Muscle of leg (tissue), 11 donors: ENCODE data around the gene OR4M1. TPM values are rescaled to one million over a fixed set of nuclear protein-coding genes. Genes with fewer than 3 reads are reported as not detected.
"Not testable (repeated sequence)": the region's sequence is repeated elsewhere in the genome, so short reads cannot be mapped to it uniquely, and the experiment has no call there.

Experiments used
- DNase-seq: peaks from one replicate; pipeline ENCODE4 v3.0.0; 2013
- H3K27ac ChIP-seq: one replicate; pipeline ENCODE4 v1.5.1; 2013; ENCODE audit warnings: mild to moderate bottlenecking, low read length, control low read depth
- H3K27me3 ChIP-seq: one replicate; pipeline ENCODE4 v1.6.1; 2013; ENCODE audit warnings: low read length; ENCODE audit not compliant: control insufficient read depth, insufficient read depth
- H3K36me3 ChIP-seq: one replicate; pipeline ENCODE4 v1.6.1; 2013; ENCODE audit warnings: low read length; ENCODE audit not compliant: control insufficient read depth, insufficient read depth
- H3K4me1 ChIP-seq: one replicate; pipeline ENCODE4 v1.6.1; 2013; ENCODE audit warnings: low read length; ENCODE audit not compliant: control insufficient read depth, insufficient read depth
- H3K4me3 ChIP-seq: one replicate; pipeline ENCODE4 v1.5.1; 2013; ENCODE audit warnings: low read length, control low read depth
- H3K9me3 ChIP-seq: replicated peaks from 2 replicates; pipeline ENCODE4 v1.6.1; 2013; ENCODE audit warnings: low read depth, low read length; ENCODE audit not compliant: control insufficient read depth
- WGBS: methylation state at CpG from one replicate; pipeline ENCODE4 v1.1.5; 2013; ENCODE audit warnings: missing lambda C conversion rate; ENCODE audit not compliant: insufficient coverage; 5-methylcytosine and 5-hydroxymethylcytosine counted together
- polyA plus RNA-seq, 8 donors: library from polyadenylated mRNA; unstranded; fragments of 120-200 nt; gene quantifications; one replicate each; pipeline versions ENCODE4 v1.2.1 to v1.2.3, GENCODE V29; 2013; ENCODE audit warnings: inconsistent platforms in 1 of 8, low replicate concordance in 1 of 8; ENCODE audit not compliant: insufficient read length in 8 of 8, insufficient read depth in 1 of 8
- total RNA-seq: library from RNA; stranded (reverse); fragments of 120-200 nt; gene quantifications from one replicate; pipeline ENCODE4 v1.2.4, GENCODE V29; 2013

Gene OR4M1
- total and polyA plus RNA-seq, 9 donors: 0.08 TPM; not detected in 8

GRCh38 chr14:19775587-19775986, 2.3 kb downstream of the OR4M1 start:
- whole genome bisulfite sequencing: no CpG with 5 or more reads among the region's 1 CpG
- no peak overlapping the region for H3K4me3 ChIP-seq
- DNase-seq: no peak
- no peaks in the 10 kb centered on the region for H3K4me1 ChIP-seq
- no peaks in the 10 kb centered on the region for H3K36me3 ChIP-seq
- no peak overlapping the region for H3K27ac ChIP-seq
- H3K27me3 ChIP-seq: no peaks in the 10 kb centered on the region
- peaks cover 14% of the 10 kb centered on the region for H3K9me3 ChIP-seq

- DNase-seq, H3K4me3 ChIP-seq, H3K27ac ChIP-seq, H3K27me3 ChIP-seq, H3K4me1 ChIP-seq, H3K36me3 ChIP-seq: not testable (repeated sequence)
- WGBS: 78% methylated on average over 12 of the region's 16 CpGs
- peaks cover 15% of the 10 kb centered on the region for H3K9me3 ChIP-seq
Observed at GRCh38 chr14:19785848-19786247, 12.5 kb downstream of the OR4M1 start.

GRCh38 chr14:19787318-19787717, 14.0 kb downstream of the OR4M1 start:
- peaks cover 11% of the 10 kb centered on the region for H3K9me3 ChIP-seq
- not testable (repeated sequence) for DNase-seq, H3K27ac ChIP-seq, H3K4me3 ChIP-seq, H3K36me3 ChIP-seq, H3K27me3 ChIP-seq, H3K4me1 ChIP-seq
- WGBS: no CpG with 5 or more reads among the region's 6 CpGs

GRCh38 chr14:19788150-19788549, 14.8 kb downstream of the OR4M1 start:
- H3K27me3 ChIP-seq, DNase-seq, H3K4me3 ChIP-seq, H3K27ac ChIP-seq, H3K4me1 ChIP-seq, H3K36me3 ChIP-seq: not testable (repeated sequence)
- peaks cover 11% of the 10 kb centered on the region for H3K9me3 ChIP-seq
- 56% methylated on average over 7 of the region's 7 CpGs for WGBS

- WGBS: 65% methylated on average over 4 of the region's 10 CpGs
- peaks cover 23% of the 10 kb centered on the region for H3K9me3 ChIP-seq
Observed at GRCh38 chr14:19796520-19797108, 23.3 kb downstream of the OR4M1 start.

GRCh38 chr14:19799880-19800279, 26.6 kb downstream of the OR4M1 start:
- 71% methylated on average over 3 of the region's 5 CpGs for whole genome bisulfite sequencing
- Histone ChIP-seq H3K27me3 (no peaks in the 10 kb centered on the region), H3K27ac (no peak overlapping the region), H3K9me3 (peaks cover 19% of the 10 kb centered on the region), H3K4me3 (no peak overlapping the region), H3K4me1 (no peaks in the 10 kb centered on the region), H3K36me3 (no peaks in the 10 kb centered on the region)
- no peak for DNase-seq

More at GRCh38 chr14:19796520-19797108, 23.3 kb downstream of the OR4M1 start:
- not testable (repeated sequence) for H3K4me3 ChIP-seq, DNase-seq, H3K36me3 ChIP-seq, H3K27ac ChIP-seq, H3K4me1 ChIP-seq, H3K27me3 ChIP-seq

GRCh38 chr14:19800282-19801117, 27.2 kb downstream of the OR4M1 start:
- DNase-seq: no peak
- H3K4me3 ChIP-seq: no peak overlapping the region
- WGBS: 74% methylated on average over 8 of the region's 17 CpGs
- H3K9me3 ChIP-seq: peaks cover 19% of the 10 kb centered on the region
- no peaks in the 10 kb centered on the region for H3K27me3 ChIP-seq
- no peaks in the 10 kb centered on the region for H3K4me1 ChIP-seq
- no peaks in the 10 kb centered on the region for H3K36me3 ChIP-seq
- no peak overlapping the region for H3K27ac ChIP-seq

- Histone ChIP-seq H3K36me3 (no peaks in the 10 kb centered on the region), H3K4me3 (no peak overlapping the region), H3K27me3 (no peaks in the 10 kb centered on the region), H3K27ac (no peak overlapping the region), H3K4me1 (no peaks in the 10 kb centered on the region), H3K9me3 (peaks cover 24% of the 10 kb centered on the region)
- no peak for DNase-seq
- WGBS: 87% methylated on average over 9 of the region's 13 CpGs
Observed at GRCh38 chr14:19801118-19801464, 27.8 kb downstream of the OR4M1 start.

GRCh38 chr14:19803470-19803869, 30.2 kb downstream of the OR4M1 start, which contains the start of gene OR4N2:
Gene OR4N2 (plus strand): TSS chr14:19803770. CDS start chr14:19827449, 23,679 bp downstream.
- H3K36me3 ChIP-seq, H3K27me3 ChIP-seq, H3K27ac ChIP-seq, DNase-seq, H3K4me1 ChIP-seq, H3K4me3 ChIP-seq: not testable (repeated sequence)
- H3K9me3 ChIP-seq: peaks cover 19% of the 10 kb centered on the region
- WGBS: no CpG with 5 or more reads among the region's 1 CpG

GRCh38 chr14:19813171-19813920, 40.0 kb downstream of the OR4M1 start:
- whole genome bisulfite sequencing: no CpG with 5 or more reads among the region's 4 CpGs
- not testable (repeated sequence) for H3K9me3 ChIP-seq, H3K4me3 ChIP-seq, H3K27me3 ChIP-seq, H3K27ac ChIP-seq, H3K36me3 ChIP-seq, H3K4me1 ChIP-seq, DNase-seq
